GM18526 (cell line): ENCODE data around the gene ADAMTSL3.

ENCODE experiments used
- POLR2A ChIP-seq: IDR thresholded peaks from 3 replicates; pipeline ENCODE4 v1.6.1; 2011; ENCODE audit not compliant: insufficient read length; ENCODE audit errors: extremely low read depth

Gene ADAMTSL3

DNA sequence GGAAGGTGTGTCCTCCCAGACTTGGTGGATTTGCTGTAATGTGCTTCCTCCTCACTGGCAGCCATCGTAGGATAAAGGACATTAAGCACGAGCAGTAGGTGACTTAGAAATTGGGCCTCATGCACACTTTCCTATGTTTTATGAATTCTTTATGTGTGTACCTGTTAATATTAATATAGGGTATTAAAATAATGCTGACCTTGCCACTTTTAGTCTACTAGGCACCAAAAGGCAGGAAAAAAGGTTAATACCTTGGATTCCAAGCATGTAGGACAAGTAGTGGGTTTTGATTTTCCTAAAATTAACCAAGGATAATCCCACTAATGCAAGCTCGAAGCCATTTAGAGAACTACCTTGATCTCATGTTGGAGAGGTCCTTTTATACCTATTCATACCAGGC, 55.9 kb downstream of the ADAMTSL3 start:
- no peak for TF ChIP-seq POLR2A

DNA sequence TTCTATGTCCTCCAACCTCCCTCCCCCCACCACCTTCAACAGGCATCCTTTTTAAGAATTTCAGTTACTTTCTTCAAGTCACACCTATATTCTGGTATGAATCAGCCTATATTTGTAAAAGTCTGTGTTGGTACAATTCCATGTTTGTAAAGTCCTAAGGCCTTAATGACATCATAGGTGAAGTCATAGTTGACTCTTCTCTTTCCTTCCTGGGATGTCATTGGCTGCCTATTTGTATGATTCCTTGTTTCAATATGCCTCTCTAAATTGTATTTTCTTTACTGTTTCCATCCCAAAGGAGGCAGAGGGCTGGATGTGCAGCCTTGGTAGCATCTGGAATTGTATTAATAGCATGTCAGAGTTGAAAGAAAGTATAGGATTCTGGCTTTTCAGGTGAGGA, 56.5 kb downstream of the ADAMTSL3 start:
- no peak for TF ChIP-seq POLR2A

GRCh38 chr15:83711236-83711635, 57.3 kb downstream of the ADAMTSL3 start:
- no peak for TF ChIP-seq POLR2A

GRCh38 chr15:83713242-83713641, 59.3 kb downstream of the ADAMTSL3 start:
- no peak for TF ChIP-seq POLR2A

DNA sequence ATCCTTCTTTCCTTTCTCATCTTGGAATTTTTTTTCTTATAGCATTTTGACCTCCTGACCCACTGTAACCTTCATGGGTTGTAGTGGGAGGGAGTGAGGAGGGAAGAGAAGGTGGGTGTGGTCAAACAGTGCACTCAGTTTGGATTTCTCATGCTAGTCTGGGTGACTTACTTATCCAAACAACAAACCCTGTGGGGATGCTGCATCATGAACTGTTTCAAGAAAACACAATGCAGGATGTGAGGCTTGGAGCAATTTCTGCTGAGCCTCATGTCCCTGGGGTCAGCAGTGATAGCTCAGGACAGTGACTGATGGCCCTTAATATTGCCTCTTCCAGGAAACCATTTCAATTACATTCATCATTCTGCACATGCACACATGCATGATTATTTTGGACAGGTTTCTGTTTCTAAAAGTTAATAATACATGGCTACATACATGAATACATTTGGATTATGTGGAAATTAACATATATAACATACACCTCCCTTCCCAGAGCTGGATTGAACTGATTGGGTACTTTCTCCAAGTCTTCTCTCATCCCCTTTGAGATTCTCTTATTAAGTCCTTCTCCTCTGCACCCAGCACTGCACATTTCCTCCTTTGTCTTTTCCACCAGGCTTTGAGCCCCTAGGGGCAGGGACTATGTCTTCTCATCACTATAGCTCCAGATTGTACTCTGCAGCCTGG, 61.2 kb downstream of the ADAMTSL3 start:
- no peak for TF ChIP-seq POLR2A

GRCh38 chr15:83716605-83717004, 62.7 kb downstream of the ADAMTSL3 start:
- TF ChIP-seq POLR2A, result no peak

DNA sequence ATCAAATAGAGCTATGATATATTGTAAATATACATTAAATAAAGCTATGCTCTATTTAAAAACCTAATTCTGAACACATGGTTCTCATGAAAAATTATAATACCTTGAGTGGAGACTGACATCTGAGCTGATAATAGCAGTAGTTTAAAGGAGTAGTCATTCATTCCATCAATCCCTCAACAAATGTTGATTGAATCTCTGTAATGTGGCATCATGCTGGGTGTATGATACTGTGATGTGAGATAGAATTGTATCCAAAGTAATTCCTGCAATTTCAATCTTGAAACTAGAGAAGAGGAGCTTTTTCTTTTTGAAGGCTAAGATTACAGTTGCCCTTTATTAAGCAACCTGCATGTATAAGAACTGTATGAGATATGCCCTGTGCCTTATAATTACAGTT, 63.1 kb downstream of the ADAMTSL3 start:
- TF ChIP-seq POLR2A, result no peak

DNA sequence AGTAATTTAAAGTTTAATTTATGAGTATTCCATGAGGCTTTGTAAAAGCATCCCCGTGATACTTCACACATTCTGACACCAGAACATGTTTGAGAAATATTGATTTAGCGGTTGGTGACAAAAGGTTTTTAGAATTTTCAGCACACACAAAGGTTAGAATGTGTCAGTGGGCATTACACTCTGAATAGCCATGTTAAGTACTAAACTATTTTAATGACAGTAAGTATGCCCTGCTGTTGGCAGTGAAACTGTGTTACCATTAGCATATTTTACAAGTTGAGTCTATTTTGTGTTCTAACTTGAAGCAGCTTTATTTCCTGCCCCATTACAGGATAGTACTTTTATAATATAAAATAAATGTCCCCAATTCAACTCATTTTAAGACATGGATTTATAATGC, 66.5 kb downstream of the ADAMTSL3 start:
- no peak for TF ChIP-seq POLR2A

DNA sequence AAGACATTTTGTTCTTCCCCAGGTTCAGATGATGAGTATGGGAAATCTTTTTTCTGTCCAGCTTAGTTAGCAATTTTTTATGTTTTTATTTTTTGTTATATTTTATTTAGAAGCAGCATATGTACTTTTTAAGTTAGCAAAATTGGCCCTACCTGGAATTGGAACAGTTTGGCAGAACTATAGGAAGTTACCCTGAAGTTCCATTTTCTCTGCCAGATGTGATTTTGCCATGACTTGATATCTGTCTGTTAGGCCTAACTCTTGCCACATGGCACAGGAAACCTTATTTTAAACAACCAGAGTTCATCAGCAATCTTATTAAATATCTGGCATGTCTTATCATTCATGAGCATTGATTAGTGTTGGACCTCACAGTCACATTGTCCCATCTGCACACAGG, 67.1 kb downstream of the ADAMTSL3 start:
- no peak for TF ChIP-seq POLR2A

- no peak for TF ChIP-seq POLR2A
Measured at GRCh38 chr15:83721981-83722380, 68.1 kb downstream of the ADAMTSL3 start.

DNA sequence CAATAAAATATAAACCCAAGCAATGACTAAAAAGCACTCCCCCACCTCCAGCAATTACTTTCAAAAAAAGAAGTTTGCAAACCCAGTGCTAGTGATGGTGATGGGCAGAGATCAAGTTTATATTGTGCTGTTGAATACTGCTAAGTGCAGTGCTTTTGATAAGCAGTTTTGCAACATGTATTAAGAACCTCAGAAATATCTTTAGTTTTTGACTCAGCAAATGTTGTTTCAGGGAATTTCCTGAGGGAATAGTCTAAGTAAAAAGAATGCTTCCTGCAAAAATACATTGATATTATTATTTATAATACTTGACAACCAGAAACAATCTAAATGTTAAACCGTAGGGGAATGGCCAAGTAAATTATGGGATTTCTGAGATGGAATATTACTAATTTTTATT, 69.3 kb downstream of the ADAMTSL3 start:
- no peak for TF ChIP-seq POLR2A

GRCh38 chr15:83732196-83732595, 78.3 kb downstream of the ADAMTSL3 start:
- TF ChIP-seq POLR2A, result no peak

- TF ChIP-seq POLR2A, result no peak
Measured at GRCh38 chr15:83732770-83733169, 78.8 kb downstream of the ADAMTSL3 start.

DNA sequence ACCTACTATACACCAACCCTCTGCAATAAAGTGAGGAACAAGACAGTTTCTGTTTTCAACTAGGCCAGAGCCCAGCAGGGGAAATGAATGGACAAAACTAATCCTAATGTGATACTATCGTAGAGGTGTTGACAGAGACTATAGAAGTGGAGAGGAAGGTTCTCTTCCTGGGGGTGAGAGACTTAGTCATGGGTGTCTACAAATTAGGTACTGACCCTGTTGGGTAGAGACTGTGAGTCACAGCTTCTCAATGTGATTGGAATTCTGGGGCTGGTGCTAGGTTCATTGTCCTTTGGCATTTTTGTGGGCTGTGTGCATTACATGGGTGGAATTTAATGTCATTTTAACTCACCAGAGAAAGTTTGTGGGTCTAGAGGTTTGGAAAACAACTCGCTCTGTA, 79.3 kb downstream of the ADAMTSL3 start:
- TF ChIP-seq POLR2A, result no peak

- no peak for TF ChIP-seq POLR2A
Measured at GRCh38 chr15:83733691-83734090, 79.8 kb downstream of the ADAMTSL3 start.

- no peak for TF ChIP-seq POLR2A
Measured at GRCh38 chr15:83734487-83734886, 80.6 kb downstream of the ADAMTSL3 start.

- TF ChIP-seq POLR2A, result no peak
Measured at GRCh38 chr15:83739629-83740028, 85.7 kb downstream of the ADAMTSL3 start.
